Fibroblast of mammary gland (primary cell): Measurements from ENCODE around the gene SMR3A.

Experiments used
- DNase-seq: peaks from one replicate; pipeline ENCODE4 v3.0.0-alpha.2; 2010; ENCODE audit warnings: low read depth
- H3K4me3 ChIP-seq: 2 replicates; pipeline ENCODE4 v1.5.1; 2011; ENCODE audit warnings: low read depth, mild to moderate bottlenecking, low read length, moderate library complexity; ENCODE audit not compliant: control insufficient read depth
- TF ChIP-seq, protein P1 (sequence below): conservative IDR thresholded peaks from 2 replicates; pipeline ENCODE4 v1.5.1; 2011; ENCODE audit warnings: low read depth, low read length, inconsistent platforms; ENCODE audit not compliant: control insufficient read depth, insufficient read depth

The SMR3A gene

DNA sequence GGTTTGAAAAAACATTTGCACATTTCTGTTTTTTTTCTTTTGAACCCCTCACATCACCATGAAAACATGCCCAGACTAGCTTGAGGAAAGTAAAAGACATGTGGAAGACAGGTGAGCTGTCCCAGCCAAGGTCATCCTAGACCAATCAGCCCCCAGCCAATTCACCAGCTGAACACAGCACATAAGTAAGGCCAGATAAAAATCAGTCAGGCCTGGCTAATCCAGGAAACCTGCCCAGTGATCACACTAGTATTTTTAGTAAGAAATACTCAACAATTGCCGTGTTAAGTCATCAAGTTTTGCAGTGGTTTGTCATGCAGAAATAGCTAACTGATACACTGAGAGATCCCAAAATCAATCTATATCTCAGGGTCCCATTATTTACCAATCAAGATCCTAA, 4.4 kb upstream of the SMR3A start:
- DNase-seq = no peak
- no peak overlapping the region for H3K4me3 ChIP-seq
- TF ChIP-seq, protein P1, sequence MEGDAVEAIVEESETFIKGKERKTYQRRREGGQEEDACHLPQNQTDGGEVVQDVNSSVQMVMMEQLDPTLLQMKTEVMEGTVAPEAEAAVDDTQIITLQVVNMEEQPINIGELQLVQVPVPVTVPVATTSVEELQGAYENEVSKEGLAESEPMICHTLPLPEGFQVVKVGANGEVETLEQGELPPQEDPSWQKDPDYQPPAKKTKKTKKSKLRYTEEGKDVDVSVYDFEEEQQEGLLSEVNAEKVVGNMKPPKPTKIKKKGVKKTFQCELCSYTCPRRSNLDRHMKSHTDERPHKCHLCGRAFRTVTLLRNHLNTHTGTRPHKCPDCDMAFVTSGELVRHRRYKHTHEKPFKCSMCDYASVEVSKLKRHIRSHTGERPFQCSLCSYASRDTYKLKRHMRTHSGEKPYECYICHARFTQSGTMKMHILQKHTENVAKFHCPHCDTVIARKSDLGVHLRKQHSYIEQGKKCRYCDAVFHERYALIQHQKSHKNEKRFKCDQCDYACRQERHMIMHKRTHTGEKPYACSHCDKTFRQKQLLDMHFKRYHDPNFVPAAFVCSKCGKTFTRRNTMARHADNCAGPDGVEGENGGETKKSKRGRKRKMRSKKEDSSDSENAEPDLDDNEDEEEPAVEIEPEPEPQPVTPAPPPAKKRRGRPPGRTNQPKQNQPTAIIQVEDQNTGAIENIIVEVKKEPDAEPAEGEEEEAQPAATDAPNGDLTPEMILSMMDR = no peak

- H3K4me3 ChIP-seq = no peak overlapping the region
- DNase-seq = no peak
- TF ChIP-seq, protein P1 = no peak
Measured at GRCh38 chr4:70359115-70359661, 1.4 kb upstream of the SMR3A start.

- no peak overlapping the region for H3K4me3 ChIP-seq
- TF ChIP-seq, protein P1 = no peak
- DNase-seq = no peak
Measured at GRCh38 chr4:70364002-70364401, 3.4 kb downstream of the SMR3A start.

DNA sequence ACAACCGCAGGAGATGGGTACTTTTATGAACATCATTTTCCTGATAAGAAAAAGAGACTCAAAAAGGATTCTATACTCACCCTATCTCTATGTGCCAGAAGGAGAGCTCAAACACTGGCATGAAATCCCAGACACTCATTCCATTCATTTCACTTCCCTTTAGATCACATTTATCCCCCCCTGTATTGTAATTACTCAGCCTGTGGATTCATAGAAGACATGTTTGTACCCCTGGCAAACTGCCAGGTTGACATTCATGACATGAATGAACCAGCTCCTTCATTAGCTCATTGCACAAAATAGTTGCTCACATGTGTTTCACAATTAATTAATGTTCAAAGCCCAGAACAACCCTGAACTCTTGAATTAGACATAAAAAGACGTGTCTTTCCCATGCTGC, 4.9 kb downstream of the SMR3A start:
- TF ChIP-seq, protein P1 = no peak

DNA sequence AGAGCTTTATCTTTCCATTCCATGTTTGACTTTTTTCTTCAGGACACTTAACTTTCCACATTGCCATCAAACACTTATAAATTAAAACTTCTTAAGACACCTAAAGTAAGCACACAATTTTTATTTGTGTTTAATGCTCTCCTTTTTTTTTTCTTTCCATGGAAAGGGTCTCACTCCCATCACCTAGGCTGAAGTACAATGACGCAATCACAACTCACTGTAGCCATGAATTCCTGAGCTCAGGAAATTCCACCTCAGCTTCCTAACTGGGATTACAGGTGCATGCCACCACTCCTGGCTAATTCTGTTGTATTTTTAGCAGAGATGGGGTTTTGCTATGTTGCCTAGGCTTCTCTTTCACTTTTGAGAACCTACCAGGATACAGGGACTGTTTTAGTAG, 7.3 kb downstream of the SMR3A start:
- TF ChIP-seq, protein P1 = no peak

More for the DNA sequence above, 4.9 kb downstream of the SMR3A start:
- H3K4me3 ChIP-seq = no peak overlapping the region
- no peak for DNase-seq

GRCh38 chr4:70371987-70372386, 11.4 kb downstream of the SMR3A start:
- no peak overlapping the region for H3K4me3 ChIP-seq
- TF ChIP-seq, protein P1 = no peak
- no peak for DNase-seq

More for the DNA sequence above, 7.3 kb downstream of the SMR3A start:
- H3K4me3 ChIP-seq = no peak overlapping the region
- no peak for DNase-seq

GRCh38 chr4:70372760-70373159, 12.2 kb downstream of the SMR3A start:
- no peak overlapping the region for H3K4me3 ChIP-seq
- DNase-seq = no peak
- TF ChIP-seq, protein P1 = no peak
